HG02798 (cell line): Measurements from ENCODE around the gene HOOK2.
A peak's percentile ranks its signal among the peaks of the same experiment; 100 is the strongest.

ENCODE experiments used
- ATAC-seq: cut with Tn5 transposase; IDR thresholded peaks from one replicate; pipeline ENCODE4 v1.9.1; 2021; ENCODE audit warnings: mild to moderate bottlenecking; ENCODE audit not compliant: unreplicated experiment, poor library complexity

The HOOK2 gene

DNA sequence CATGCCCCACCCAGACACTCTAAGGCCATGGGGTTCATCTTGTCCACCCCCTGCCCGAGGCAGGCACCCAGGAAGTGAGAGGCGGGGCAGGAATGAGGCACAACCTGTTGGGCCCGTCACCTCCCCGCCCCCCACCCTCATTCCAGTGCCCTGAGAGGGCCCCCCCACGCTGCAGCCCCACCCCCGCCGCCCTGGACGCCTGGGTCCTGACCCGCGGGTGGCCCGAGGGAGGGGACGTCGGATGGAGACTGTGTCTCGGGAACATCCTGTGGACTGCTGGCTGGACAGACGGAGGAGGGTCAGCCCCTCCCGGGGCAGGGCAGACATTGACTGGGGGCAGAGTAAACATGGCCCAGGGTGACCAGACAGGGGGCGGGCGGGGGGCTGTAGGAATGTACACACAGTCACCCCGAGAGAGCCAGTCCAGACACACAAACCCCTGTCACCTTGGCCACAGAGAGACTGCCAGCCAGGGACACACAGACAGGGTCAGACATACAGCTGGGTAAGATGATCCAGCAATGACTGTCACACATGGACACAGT, 8.6 kb upstream of the HOOK2 start:
- no peak for ATAC-seq

DNA sequence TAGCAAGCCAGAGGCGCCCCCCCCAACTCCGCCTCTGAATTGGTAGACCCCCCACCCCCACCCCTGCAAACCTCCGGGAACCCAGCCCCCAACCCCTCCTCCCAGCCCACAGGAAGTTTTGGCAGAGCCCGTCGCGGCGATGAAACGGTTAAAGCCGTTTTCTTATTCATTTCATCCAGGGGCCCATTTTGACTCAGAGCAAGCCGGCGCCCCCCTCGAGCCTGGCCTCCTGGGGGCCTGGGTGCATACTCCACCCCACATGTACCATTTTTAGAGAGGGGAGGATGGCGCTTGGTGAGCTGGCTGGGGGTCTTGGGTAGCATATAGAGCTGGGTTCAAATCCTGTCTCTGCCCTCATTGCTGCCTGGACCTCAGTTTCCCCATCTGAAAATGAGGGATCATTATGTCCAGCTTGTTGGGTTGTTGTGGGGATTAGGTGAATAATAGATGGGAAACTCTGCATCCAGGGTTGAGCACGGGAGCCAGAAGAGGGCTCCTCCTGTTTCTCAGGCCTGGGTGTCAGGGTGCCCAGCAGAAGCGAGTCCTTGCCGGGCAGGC, 8.0 kb upstream of the HOOK2 start:
- no peak for ATAC-seq

DNA sequence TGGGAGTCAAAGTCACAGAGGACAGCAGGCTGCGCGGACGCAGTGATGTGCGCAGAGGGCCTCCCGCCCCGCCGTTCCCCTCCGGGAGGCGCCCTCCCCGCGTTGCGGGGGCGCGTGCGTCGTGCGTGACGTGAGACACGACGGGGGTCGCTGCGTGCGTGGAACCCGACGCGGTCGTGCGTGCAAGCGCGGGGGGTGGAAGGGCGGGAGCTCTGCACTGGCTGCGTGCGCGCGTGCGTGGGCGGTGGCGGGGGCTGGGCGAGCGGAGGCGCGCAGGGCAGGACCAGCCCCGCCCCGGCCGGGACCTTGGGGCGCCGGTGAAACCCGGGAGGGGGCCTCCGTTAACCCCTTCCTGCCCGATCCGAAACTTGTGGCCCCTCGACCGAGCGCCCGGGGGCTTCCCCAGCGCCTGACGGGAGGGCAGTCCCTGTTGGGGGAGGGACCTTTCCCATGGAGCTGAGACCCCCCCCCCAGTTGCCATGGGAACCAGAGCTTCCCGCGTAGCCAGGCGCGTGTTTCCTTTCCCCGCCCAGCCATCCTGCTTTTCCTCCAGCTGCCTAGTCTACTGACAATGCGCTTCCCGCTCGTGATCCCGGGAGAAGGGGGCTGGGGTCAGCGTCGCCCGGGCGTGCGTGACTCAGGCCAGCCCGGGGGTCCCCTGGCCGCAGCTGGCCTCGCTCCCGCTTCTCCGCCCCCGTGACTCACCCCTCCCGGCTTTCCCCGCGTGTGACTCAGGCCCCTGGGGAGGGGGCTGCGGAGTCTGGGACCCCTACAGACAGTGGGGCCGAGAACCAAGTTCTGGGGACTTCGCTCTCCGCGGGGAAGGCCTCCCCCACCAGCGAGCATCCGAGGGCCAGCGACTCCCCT, 7.3 kb upstream of the HOOK2 start:
- peak; percentile 63 for ATAC-seq

DNA sequence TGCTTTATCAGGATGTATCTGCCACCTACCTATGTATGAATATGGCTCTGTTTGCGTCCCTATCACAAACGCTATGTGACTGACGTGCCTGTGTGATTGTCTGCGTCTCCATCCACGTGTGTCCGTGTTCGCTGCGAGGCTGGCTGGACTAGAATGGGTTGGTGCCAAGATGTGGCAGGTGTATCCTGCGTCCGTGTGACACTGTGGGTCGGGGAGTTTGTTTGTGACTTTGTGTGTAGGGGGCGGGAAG, 6.7 kb upstream of the HOOK2 start:
- no peak for ATAC-seq

DNA sequence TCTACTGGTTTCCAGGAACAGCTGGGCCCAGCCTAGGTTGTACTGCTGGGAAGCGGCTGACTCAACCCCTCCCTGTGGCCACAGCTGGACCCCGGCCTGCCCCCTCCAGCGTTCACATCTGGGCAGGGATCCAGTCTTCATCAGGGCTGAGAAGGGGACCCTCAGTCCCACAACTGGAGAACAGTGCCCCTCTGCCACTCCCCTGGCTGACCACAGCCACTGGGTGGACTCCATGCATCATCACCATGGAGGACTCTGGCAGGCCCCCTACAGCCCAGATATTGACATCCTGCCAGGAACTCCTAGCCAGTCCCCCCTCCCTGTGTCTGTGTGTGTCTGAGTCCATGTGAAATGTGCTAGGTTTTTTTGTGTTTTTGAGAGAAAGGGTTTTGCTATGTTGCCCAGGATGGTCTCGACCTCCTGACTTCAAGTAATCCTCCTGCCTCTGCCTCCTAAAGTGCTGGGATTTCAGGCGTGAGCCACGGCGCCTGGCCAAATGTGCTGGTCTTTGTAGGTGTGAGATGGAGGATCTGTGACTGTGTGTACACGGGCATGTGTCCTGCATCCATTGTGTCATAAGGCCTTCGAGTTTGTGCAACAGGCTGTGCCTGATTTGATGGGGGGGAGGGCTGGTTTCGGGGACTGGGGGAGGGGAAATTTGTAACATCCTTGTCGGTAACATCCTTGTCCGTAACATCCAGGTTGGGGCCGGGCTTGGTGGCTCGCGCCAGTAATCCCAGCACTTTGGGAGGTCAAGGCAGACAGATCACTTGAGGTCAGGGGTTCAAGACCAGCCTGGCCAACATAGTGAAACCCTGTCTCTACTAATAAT, 4.0 kb upstream of the HOOK2 start:
- no peak for ATAC-seq

DNA sequence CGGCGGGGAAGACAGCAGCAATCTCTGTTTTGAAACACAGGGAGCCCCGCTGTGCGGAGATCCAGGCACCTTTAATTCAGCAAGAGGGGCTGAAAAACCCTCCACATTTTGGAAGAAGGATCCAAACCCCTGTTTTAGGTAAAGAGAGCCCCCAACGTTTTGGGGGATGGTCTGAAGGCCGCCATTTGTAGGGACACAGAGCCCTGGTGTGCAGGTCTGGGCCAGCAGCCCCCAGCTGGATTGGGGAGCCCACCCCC, 3.5 kb upstream of the HOOK2 start:
- no peak for ATAC-seq

DNA sequence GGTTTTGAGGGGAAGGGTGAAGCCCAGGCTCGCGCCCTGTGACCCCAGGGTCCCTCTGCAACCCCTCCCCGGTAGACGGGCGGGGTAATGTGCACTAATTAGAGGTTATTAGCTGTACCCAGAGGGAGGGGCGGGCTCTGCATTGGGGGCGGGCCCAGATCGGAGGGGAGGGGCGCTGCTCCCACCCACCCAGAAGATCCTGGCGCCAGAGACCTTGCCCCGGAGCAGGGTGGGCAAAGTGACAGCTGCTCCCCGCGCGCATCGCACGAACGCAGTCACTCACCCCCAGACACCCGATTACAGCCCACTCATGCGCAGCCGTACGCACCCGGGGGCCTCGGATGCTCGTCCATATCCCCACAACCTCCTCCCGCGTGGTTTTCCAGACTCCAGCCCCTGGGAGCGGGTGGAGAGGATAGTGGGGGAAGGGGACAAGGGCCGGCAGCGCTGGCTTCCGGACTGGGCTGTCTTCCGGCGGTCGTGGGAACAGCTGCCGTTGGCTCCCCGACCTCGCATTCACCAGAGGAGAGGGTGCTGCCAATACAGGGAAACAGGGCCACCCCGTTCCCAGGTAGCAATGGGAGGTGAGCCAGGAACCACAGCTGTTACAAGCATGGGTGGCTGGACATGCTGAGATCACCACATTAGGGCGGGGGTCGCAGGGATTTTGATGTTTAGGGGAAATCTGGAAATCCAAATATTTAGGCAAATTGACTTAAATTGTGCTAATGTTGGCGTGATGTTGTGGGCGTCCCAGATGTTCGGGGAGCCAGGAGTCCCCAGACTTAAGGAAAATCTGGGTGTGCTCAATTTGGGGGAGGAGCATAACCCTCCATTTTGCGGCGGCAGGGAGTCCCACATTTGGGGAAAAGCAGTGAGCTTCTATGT, 2.9 kb upstream of the HOOK2 start:
- no peak for ATAC-seq

DNA sequence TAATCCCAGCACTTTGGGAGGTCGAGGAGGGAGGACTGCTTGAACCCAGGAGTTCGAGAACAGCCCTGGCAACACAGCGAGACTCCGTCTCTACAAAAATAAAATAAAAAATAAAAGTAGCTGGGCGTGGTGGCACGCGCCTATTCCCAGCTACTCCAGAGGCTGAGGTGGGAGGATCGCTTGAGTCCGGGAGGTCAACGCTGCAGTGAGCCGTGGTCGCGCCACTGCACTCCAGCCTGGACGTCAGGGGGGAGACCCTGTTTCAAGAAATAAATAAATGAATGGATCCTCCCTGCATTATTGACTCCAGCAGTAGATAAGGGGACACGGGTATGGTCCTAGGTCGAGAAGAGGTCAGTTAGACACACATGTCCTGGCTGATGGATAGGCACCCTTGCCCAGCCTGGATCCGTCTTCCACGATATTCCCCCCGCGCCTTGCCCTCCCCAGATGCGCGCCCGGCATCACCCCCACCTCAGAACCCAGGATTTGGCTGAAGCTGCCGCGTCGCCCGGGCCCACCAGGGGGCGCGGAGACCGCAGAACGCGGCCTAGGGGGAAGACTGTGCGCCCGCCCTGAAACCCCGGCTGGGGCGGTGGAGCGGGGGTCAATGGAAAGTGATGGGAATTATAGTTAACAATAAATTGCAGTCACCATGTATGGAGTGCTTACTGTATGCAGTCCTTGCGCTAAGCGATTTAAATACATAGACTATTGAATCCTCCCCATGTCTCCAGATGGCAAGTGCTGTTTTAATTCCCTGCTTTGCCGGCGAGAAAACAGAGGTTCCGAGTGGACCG, 2.1 kb upstream of the HOOK2 start:
- ATAC-seq: peak; percentile 32

DNA sequence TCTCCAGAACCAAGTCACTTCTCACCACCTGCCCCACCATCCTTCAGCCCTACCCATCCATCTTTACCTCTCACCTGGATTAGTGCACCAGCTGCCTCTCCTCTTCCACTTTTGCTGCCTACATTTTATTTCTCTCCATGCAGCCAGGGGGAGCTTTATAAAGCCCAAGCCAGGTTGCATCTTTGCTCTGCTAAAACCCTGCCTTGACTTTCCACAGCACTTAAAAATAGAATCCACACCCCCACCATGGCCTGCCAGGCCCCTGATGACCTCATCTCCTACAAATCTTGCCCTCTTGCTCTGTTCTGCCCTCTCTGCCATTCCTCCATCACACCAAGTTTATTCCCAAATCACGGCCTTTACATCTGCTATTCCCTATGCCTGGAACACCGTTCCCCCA, 1.8 kb downstream of the HOOK2 start:
- ATAC-seq: no peak

DNA sequence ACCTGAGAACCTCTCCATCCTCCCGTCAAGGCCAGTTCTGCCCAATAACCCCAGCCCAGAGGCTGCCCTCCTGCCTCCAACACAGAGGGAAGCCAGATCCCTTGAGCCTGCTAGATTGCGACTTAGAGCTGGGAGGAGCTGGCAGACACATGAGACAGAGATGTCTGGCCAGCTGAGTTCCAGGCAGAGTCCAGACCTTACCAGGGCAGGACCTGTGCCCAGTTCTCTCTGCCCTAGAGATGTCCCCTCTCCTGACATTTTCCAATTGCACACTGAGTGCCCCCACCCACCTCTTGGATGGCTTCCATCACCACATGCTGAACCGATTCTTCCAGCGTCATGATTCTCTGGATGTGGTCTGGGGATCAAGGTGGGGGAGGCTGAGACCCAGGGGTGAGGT, 3.0 kb downstream of the HOOK2 start:
- no peak for ATAC-seq

DNA sequence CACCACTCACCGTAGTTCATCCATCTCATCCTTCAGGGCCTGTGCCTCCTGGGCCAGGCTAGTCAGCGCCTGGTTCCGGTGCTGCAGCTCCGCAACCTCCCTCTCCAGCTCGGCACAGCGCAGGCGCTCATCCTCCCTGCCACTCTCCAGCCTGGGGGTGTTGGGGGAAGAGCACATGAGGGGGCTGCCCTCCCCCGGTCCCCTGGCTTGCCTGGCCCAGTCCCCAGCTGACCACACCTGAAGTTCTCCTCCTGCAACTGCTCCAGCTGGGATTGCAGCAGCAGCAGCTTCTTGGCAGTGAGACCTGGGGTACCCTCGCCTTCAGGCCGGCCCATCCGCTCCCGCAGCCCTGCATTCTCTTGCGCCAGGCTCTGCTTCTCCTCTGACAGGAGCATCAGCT, 4.4 kb downstream of the HOOK2 start:
- no peak for ATAC-seq

DNA sequence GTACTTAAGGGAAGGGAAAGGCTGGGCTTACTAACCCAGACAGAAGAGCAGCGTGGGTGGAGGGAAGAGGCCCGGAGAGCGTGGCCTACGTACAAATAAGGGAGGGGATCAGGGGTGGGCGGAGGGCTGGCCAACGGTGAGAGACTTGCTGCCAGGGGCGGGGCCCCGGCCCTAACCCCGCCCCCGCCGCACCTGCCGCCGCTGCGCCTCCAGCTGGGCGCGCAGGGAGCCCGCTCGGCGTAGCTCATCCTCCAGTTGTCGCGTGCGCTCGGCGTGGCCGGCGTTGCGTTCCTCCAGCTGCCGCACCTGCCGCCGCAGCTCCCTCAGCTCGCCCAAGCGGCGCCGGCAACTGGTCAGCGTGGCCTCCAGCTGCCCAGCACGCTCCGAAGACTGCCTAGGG, 5.7 kb downstream of the HOOK2 start:
- ATAC-seq: peak; percentile 61

DNA sequence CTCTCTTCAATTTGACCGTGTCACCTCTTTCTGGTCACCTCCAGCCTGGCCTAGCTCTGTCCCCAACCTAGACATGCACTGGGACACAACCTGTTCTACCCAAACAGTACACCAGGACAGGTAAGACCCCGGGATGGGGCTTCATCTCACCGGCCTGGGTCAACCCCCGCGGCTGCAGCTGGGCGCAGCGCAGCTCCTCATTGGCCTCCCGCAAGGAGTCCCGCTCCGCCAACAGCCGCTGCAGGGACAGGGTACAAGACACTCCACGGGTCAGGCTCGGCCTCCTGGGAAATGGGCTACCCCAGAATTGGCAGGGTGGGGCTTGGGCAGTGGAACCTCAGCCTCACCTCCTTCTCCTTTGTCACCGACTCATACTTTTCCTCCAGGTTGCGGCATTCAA, 7.7 kb downstream of the HOOK2 start:
- no peak for ATAC-seq

DNA sequence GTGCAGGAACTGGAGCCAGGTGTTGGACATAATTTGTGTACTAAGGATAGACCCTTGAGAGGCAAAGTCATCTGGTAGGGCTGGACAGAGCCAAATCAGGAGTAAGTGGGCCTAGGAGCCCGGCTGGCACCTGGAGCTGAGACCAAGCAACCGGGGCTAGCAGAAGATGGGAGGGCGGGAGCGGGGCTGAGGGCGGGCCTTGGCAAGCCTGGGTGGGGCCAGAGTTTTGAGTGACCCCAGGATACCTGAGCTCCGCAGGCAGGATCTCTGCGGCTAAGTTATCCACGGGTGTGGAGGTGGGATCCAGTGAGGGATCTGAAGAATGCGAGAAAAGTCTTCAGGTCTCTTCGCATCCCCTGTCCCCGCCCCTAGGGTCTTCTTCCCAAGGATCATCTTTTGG, 8.2 kb downstream of the HOOK2 start:
- no peak for ATAC-seq

DNA sequence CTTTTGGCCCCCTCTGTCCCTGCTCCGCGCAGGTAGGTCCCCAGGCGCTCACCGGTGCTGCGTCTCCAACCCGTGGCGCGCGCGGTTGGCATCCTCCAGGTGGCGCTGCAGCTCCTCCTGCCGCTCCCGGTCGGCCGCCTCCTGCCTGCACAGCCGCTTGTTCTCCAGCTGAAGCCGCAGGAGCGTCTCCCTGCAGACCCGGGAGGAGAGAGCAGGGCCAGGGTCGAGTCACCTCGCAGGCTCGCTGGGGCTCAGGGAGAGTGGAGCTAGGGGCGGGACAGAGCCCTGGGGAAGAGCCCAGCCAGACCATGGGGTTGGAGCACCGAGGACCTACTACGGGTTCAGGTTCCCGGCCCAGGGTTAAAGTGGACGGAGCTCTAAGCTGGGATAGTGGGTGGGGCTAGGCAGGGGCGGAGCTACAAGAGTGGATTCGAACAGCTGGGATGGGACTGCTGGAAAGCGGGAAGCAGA, 9.3 kb downstream of the HOOK2 start:
- no peak for ATAC-seq

DNA sequence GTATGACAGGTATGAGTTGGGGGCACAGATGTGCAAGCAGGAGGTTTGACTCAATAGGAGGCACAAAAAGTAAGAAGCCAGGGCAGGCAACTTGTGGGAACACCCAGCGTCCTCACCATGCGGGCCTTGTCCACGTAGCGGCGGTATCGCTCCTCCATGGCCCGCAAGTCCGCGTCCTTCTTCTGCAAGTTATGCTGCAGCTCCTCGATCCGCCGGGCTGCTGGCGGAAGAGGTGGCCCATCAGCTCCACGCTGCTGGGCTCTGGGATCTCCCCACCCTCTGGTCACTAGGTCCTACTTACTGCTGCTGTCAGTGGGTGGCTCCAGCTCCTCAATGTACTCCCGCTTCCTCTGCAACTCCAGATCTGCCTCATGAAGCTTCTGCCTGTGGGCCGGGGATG, 10.7 kb downstream of the HOOK2 start:
- ATAC-seq: no peak

DNA sequence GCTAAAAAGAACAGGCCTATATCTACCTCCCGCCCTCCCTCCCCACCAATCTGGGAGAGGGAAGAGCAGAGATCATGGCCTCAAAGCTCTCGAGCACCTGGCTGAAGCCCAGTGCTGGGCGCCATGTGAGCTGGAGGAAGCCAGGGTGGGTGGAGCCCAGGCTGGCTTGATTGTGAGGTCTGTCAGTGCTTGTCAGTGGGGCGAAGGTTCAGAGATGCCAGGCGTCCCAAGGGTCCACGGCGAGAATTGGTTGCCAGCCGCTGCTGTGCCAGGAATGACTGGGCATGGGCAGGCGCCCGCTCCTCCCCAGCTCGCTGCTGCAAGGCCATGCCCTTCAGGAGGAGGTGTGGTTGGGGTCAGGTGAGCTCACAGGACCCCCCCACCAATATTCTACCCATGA, 12.3 kb downstream of the HOOK2 start:
- ATAC-seq: no peak

DNA sequence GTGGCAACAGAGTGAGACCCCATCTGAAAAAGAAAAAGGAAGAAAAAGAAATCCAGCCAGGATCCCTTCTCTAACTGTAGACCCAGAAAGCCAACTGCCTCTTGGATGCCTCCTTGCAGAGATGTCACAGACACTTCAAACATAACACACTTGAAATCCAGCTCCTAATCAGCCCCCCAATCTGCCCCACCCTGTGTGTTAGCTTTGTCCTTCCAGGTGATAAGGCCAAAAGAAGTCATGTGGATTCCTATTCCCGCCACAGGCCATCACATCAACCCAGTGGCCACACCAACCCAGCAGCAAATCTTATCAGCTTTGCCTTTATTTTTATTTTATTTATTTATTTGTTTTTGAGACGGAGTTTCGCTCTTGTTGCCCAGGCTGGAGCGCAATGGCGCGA, 15.7 kb downstream of the HOOK2 start:
- no peak for ATAC-seq

DNA sequence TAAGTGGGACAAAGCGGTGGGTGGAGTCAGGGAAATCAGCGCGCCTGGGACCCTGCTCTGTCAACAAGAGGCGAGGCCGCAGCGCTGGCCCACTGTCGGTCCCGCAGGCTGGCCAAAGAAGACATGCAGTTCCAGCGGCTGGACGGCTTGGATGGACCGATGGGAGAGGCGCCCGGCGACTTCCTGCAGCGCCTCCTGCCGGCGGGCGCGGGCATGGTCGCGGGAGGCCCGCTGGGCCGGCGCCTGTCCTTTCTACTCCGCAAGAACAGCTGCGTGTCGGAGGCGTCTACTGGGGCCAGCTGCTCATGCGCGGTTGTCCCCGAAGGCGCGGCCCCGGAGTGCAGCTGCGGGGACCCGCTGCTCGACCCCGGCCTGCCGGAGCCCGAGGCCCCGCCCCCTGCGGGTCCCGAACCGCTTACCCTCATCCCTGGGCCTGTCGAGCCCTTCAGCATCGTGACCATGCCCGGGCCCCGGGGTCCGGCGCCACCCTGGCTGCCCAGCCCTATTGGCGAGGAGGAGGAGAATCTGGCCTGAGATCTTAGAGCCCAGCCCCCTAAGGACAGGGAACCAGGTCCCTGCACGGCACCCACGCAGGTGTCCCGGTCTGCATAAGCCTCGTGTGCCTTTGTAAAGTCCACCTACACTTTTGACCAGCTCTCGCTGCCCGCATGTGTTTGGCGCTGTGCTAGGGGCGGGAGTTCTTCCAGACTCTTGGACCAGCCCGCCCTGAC, 17.6 kb downstream of the HOOK2 start:
- no peak for ATAC-seq
